Fibroblast of pulmonary artery (primary cell): ENCODE results near the gene PRDM15.
A peak's percentile ranks its signal among the peaks of the same experiment; 100 is the strongest.

Experiments
- DNase-seq: peaks from one replicate; pipeline ENCODE4 v3.0.0-alpha.2; 2010; ENCODE audit warnings: low read depth
- H3K4me3 ChIP-seq: replicated peaks from 2 replicates; pipeline ENCODE4 v1.5.1; 2011; ENCODE audit warnings: low read depth, mild to moderate bottlenecking, control low read depth, low read length, moderate library complexity
- CTCF ChIP-seq: IDR thresholded peaks from 2 replicates; pipeline ENCODE4 v1.5.1; 2011; ENCODE audit warnings: mild to moderate bottlenecking, control low read depth, low read length, inconsistent platforms; ENCODE audit errors: missing control alignments

Gene PRDM15

GRCh38 chr21:41766883-41767605, 112.1 kb downstream of the PRDM15 start, which contains the start of gene RIPK4:
Gene RIPK4, minus strand, starts transcription at chr21:41767052. Its CDS starts 11 bp downstream, at chr21:41767041.
- peak within 1 kb of the TSS; percentile 47 for H3K4me3 ChIP-seq
- DNase-seq, result peak; percentile 35
- no peak for TF ChIP-seq CTCF

GRCh38 chr21:41765973-41766882, 112.9 kb downstream of the PRDM15 start:
- peak overlapping the region; percentile 47 for H3K4me3 ChIP-seq
- DNase-seq, result no peak
- TF ChIP-seq CTCF, result no peak

GRCh38 chr21:41765420-41765821, 113.7 kb downstream of the PRDM15 start:
- H3K4me3 ChIP-seq, result no peak overlapping the region
- no peak for TF ChIP-seq CTCF
- no peak for DNase-seq

GRCh38 chr21:41764558-41765419, 114.4 kb downstream of the PRDM15 start:
- no peak for DNase-seq
- no peak for TF ChIP-seq CTCF
- no peak overlapping the region for H3K4me3 ChIP-seq

- no peak for TF ChIP-seq CTCF
- no peak for DNase-seq
- H3K4me3 ChIP-seq, result no peak overlapping the region
These were observed 115.1 kb downstream of the PRDM15 start for GRCh38 chr21:41763996-41764395.

GRCh38 chr21:41763398-41763931, 115.7 kb downstream of the PRDM15 start:
- H3K4me3 ChIP-seq, result no peak overlapping the region
- no peak for DNase-seq
- TF ChIP-seq CTCF, result no peak
